Aorta (tissue), 5 donors: ENCODE measurements around the gene LYRM7. TPM values are rescaled to one million over a fixed set of nuclear protein-coding genes. Genes with fewer than 3 reads are reported as not detected.
A peak's percentile ranks its signal among the peaks of the same experiment; 100 is the strongest.
"Not testable (repeated sequence)": the region's sequence is repeated elsewhere in the genome, so short reads cannot be mapped to it uniquely, and the experiment has no call there.

Experiments
- ATAC-seq: fragments of 200-7000 bp; cut with Tn5 transposase; one replicate; pipeline ENCODE4 v1.9.1; 2022; ENCODE audit warnings: moderate library complexity; ENCODE audit not compliant: low FRiP score
- DNase-seq, 2 donors: peaks; one replicate each; pipeline ENCODE4 v3.0.0-alpha.2; 2020
- H3K27ac ChIP-seq, 2 donors: one replicate each; pipeline ENCODE4 v1.5.1; 2013; ENCODE audit warnings: low read length in 2 of 2, mild to moderate bottlenecking in 2 of 2, moderate library complexity in 2 of 2, control low read depth in 1 of 2, inconsistent platforms in 1 of 2, low read depth in 1 of 2
- H3K27me3 ChIP-seq, 2 donors: one replicate each; pipeline ENCODE4 v1.6.1; 2013; ENCODE audit warnings: control low read depth in 1 of 2, low read length in 1 of 2, mild to moderate bottlenecking in 1 of 2, moderate library complexity in 1 of 2; ENCODE audit not compliant: insufficient read depth in 2 of 2, control insufficient read depth in 1 of 2
- H3K36me3 ChIP-seq, 2 donors: one replicate each; pipeline ENCODE4 v1.6.1; 2013; ENCODE audit warnings: control low read depth in 1 of 2, low read length in 1 of 2, mild to moderate bottlenecking in 1 of 2; ENCODE audit not compliant: insufficient read depth in 2 of 2, control insufficient read depth in 1 of 2
- H3K4me1 ChIP-seq, 2 donors: one replicate each; pipeline ENCODE4 v1.6.1; 2013; ENCODE audit warnings: low read length in 2 of 2, control low read depth in 1 of 2, mild to moderate bottlenecking in 1 of 2, moderate library complexity in 1 of 2; ENCODE audit not compliant: insufficient read depth in 2 of 2, control insufficient read depth in 1 of 2
- H3K4me3 ChIP-seq, 2 donors: one replicate each; pipeline ENCODE4 v1.5.1; 2013; ENCODE audit warnings: low read length in 2 of 2, control low read depth in 1 of 2, mild to moderate bottlenecking in 1 of 2
- H3K9me3 ChIP-seq: one replicate; pipeline ENCODE4 v1.6.1; 2013; ENCODE audit warnings: mild to moderate bottlenecking, low read length; ENCODE audit not compliant: control insufficient read depth
- WGBS, 2 donors: extraction: QIAGEN DNeasy Blood & Tissue Kit; methylation state at CpG; one replicate each; pipeline ENCODE4 v1.1.7; 2013; 5-methylcytosine and 5-hydroxymethylcytosine counted together
- intact Hi-C, 2 donors: fragments of 100-400 bp; cut with DNase I; formaldehyde crosslinking; loops; one replicate each; pipeline versions ENCODE4 v1.14.2 to v1.15.0; 2022
- polyA plus RNA-seq, 2 donors: library from polyadenylated mRNA; stranded (reverse); fragments of 200-250 nt; gene quantifications; one replicate each; pipeline ENCODE4 v1.2.3, GENCODE V29; 2013
- total RNA-seq, 2 donors: library from RNA; stranded (reverse); fragmentation: NEBNext Ultra II Directional; extraction: Animal tissue kit (Norgen Biotek cat#: 25700); gene quantifications; one replicate each; pipeline ENCODE4 v1.2.1, GENCODE V29; 2021
- donor health status: healthy with polysubstance abuse.
- donor health status: Bipolar disorder and iron deficiency.
- donor health status: DM: no; HTN: no; CAD: no.
- donor health status: DM: no; HTN: no; CAD: no.
- donor health status: DM: yes; HTN: yes; CAD: no.

The LYRM7 gene
- total and polyA plus RNA-seq, 4 donors = 4.5 to 12.0 (median 6.1) TPM

- DNase-seq (peak in 1 of 2 donors; percentile 81), ATAC-seq (peak; percentile 69)
- intact Hi-C loops = no loop called here
- no peaks in the 10 kb centered on the region for H3K4me1 ChIP-seq
- no peak overlapping the region for H3K27ac ChIP-seq
- 76 to 80% methylated on average over 6 of the region's 6 CpGs for WGBS, 2 donors
- no peak overlapping the region for H3K4me3 ChIP-seq
- H3K36me3 ChIP-seq = no peaks in the 10 kb centered on the region
- H3K9me3 ChIP-seq = no peaks in the 10 kb centered on the region
- no peaks in the 10 kb centered on the region for H3K27me3 ChIP-seq
Measured at GRCh38 chr5:131252824-131253171, 82.1 kb downstream of the LYRM7 start.

- H3K4me1 ChIP-seq = not testable (repeated sequence)
Measured at GRCh38 chr5:131254025-131254424, 83.3 kb downstream of the LYRM7 start.

GRCh38 chr5:131254741-131255140 is 84.0 kb downstream of the LYRM7 start:
- intact Hi-C loops = no loop called here
- DNase-seq (no peak), ATAC-seq (no peak)
- H3K36me3 ChIP-seq = no peaks in the 10 kb centered on the region
- H3K4me1 ChIP-seq = no peaks in the 10 kb centered on the region
- no peaks in the 10 kb centered on the region for H3K9me3 ChIP-seq
- H3K27ac ChIP-seq = no peak overlapping the region
- 87% methylated on average over 2 of the region's 2 CpGs for WGBS, 2 donors
- H3K4me3 ChIP-seq = no peak overlapping the region
- no peaks in the 10 kb centered on the region for H3K27me3 ChIP-seq

More at GRCh38 chr5:131254025-131254424, 83.3 kb downstream of the LYRM7 start:
- DNase-seq, intact Hi-C loops, H3K36me3 ChIP-seq, H3K9me3 ChIP-seq, ATAC-seq, H3K27me3 ChIP-seq, H3K27ac ChIP-seq, H3K4me3 ChIP-seq: not testable (repeated sequence)
- 92 to 93% methylated on average over 10 of the region's 10 CpGs for WGBS, 2 donors

Other genes with a start within 250 kb of the LYRM7 start
- gene HINT1, start 5.7 kb upstream of the LYRM7 start, total RNA-seq = 100 to 1,000 TPM; 107 to 133 TPM
- 100 to 1,000 TPM; 217 to 436 TPM for gene HINT1, start 5.7 kb upstream of the LYRM7 start, polyA plus RNA-seq
- gene CDC42SE2, start 93.1 kb downstream of the LYRM7 start, total RNA-seq = 10 to 100 TPM; 20.4 to 25.6 TPM
- 10 to 100 TPM; 12.1 to 30.2 TPM for gene CDC42SE2, start 93.1 kb downstream of the LYRM7 start, polyA plus RNA-seq